ENCODE results near the gene FAM168A.

GRCh38 chr11:73399159-73399590 lies 198.7 kb downstream of the FAM168A start:
- TF ChIP-seq RAD21 (conservative IDR thresholded peaks at IDR 0.05 in 1 of 2, IDR thresholded peaks at IDR 0.05 in 1 of 2) = no peak
- TF ChIP-seq CTCF (IDR thresholded peaks at IDR 0.05) = no peak
- TF ChIP-seq POLR2AphosphoS2 (conservative IDR thresholded peaks at IDR 0.05; ENCODE audit: low read length) = no peak
- no peak for TF ChIP-seq POLR2A (IDR thresholded peaks at IDR 0.05; ENCODE audit: low read length)
- TF ChIP-seq JUN (IDR thresholded peaks at IDR 0.05) = no peak
- TF ChIP-seq ESRRA (IDR thresholded peaks at IDR 0.05; ENCODE audit: borderline replicate concordance, low read length) = no peak
- TF ChIP-seq MAX (IDR thresholded peaks at IDR 0.05) = no peak
- no peak for TF ChIP-seq RFX5 (IDR thresholded peaks at IDR 0.05)
- TF ChIP-seq ZFP36 (IDR thresholded peaks at IDR 0.05; ENCODE audit: borderline replicate concordance, partially characterized antibody) = no peak
- TF ChIP-seq EP300 (IDR thresholded peaks at IDR 0.05) = no peak
- TF ChIP-seq SREBF2 (IDR thresholded peaks at IDR 0.05) = no peak
- TF ChIP-seq RARB (CRISPR knock-in tag; IDR thresholded peaks at IDR 0.05) = no peak

Measured in A549 (cell line).